Endodermal cell (in vitro differentiated cells): ENCODE results near the gene YKT6. TPM values are rescaled to one million over a fixed set of nuclear protein-coding genes. Genes with fewer than 3 reads are reported as not detected.

Experiments used
- DNase-seq: peaks from one replicate; pipeline ENCODE4 v3.0.0-alpha.2; 2017
- H3K27ac ChIP-seq: 2 replicates; pipeline ENCODE4 v1.5.1; 2013; ENCODE audit warnings: mild to moderate bottlenecking, low read depth, low read length, moderate library complexity
- H3K27me3 ChIP-seq: 2 replicates; pipeline ENCODE4 v1.6.1; 2013; ENCODE audit warnings: mild to moderate bottlenecking, low read length, moderate library complexity; ENCODE audit not compliant: insufficient read depth, control insufficient read depth, poor library complexity, severe bottlenecking
- H3K36me3 ChIP-seq: 2 replicates; pipeline ENCODE4 v1.7.0; 2013; ENCODE audit warnings: mild to moderate bottlenecking, low read length, moderate library complexity; ENCODE audit not compliant: control insufficient read depth, insufficient read depth
- H3K4me1 ChIP-seq: one replicate; pipeline ENCODE4 v1.7.0; 2013; ENCODE audit warnings: low read length; ENCODE audit not compliant: control insufficient read depth, insufficient read depth
- H3K4me3 ChIP-seq: 2 replicates; pipeline ENCODE4 v1.5.1; 2013; ENCODE audit warnings: mild to moderate bottlenecking, low read length, moderate library complexity
- H3K9ac ChIP-seq: 2 replicates; pipeline ENCODE4 v1.6.1; 2013; ENCODE audit warnings: mild to moderate bottlenecking, low read length, moderate library complexity; ENCODE audit not compliant: poor library complexity, severe bottlenecking; ENCODE audit errors: extremely low read depth
- H3K9me3 ChIP-seq: 2 replicates; pipeline ENCODE4 v1.6.1; 2013; ENCODE audit warnings: mild to moderate bottlenecking, low read length, moderate library complexity; ENCODE audit not compliant: control insufficient read depth
- H3K27ac Mint-ChIP-seq: 2 replicates; pipeline ENCODE4 v1.8.0; 2020; ENCODE audit warnings: mixed read lengths
- H3K27me3 Mint-ChIP-seq: 2 replicates; pipeline ENCODE4 v1.8.0; 2021; ENCODE audit warnings: mild to moderate bottlenecking, mixed read lengths; ENCODE audit not compliant: insufficient read depth
- H3K36me3 Mint-ChIP-seq: 2 replicates; pipeline ENCODE4 v1.8.0; 2020; ENCODE audit warnings: low read depth, mixed read lengths
- H3K4me1 Mint-ChIP-seq: 2 replicates; pipeline ENCODE4 v1.8.0; 2020; ENCODE audit warnings: mixed read lengths
- H3K4me3 Mint-ChIP-seq: 2 replicates; pipeline ENCODE4 v1.8.0; 2020; ENCODE audit warnings: mild to moderate bottlenecking, moderate library complexity, mixed read lengths
- H3K9me3 Mint-ChIP-seq: 2 replicates; pipeline ENCODE4 v1.8.0; 2020; ENCODE audit warnings: mild to moderate bottlenecking, mixed read lengths
- CTCF ChIP-seq: fragments of 200-600 bp; sonication (generic); conservative IDR thresholded peaks from 2 replicates; pipeline ENCODE4 v1.5.0; 2021; ENCODE audit warnings: antibody characterized with exemption, mild to moderate bottlenecking
- WGBS, 2 experiments: methylation state at CpG; one replicate each; pipeline versions ENCODE4 v1.1.5 to v1.1.7; 2013; ENCODE audit warnings: missing lambda C conversion rate in 2 of 2, mixed read lengths in 1 of 2; ENCODE audit not compliant: insufficient coverage in 1 of 2, insufficient read length in 1 of 2; 5-methylcytosine and 5-hydroxymethylcytosine counted together
- total RNA-seq, 2 donors: library from RNA; stranded (reverse); fragmentation: NEBNext Ultra II Directional in 1 of 2; extraction: Animal tissue kit (Norgen Biotek cat#: 25700) in 1 of 2; gene quantifications; 2 replicates in 1 of 2; 3 replicates in 1 of 2; pipeline ENCODE4 v1.2.1, GENCODE V29; 2021

Gene YKT6
- total RNA-seq, 2 donors from 2014 or later, result 96.2 to 101 TPM

DNA sequence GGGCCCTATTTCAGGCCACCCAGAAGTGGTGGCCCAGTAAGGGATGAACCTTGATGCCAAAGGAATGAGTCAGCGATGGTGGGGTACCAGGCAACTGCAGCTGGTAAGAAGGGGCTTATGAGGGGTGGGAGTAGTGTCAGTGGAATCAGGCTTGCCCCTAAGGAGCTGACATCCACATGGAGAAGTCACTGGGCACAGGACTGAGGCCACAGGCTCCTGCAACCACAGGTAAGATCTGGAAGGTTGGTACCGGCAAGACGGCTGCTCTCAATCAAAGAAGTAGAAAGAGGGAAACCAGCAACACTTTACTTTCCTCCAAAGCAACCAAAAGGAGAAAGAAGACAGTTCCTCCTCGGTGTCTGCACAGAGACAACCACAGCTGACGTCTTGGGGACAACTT is 14.0 kb upstream of the YKT6 start:
- Histone ChIP-seq H3K9ac (no peak overlapping the region), H3K36me3 (no peaks in the 10 kb centered on the region), H3K27ac (no peak overlapping the region), H3K27me3 (no peaks in the 10 kb centered on the region), H3K4me3 (no peak overlapping the region), H3K9me3 (peaks cover 7% of the 10 kb centered on the region), H3K4me1 (peaks cover 2% of the 10 kb centered on the region)
- WGBS, 2 experiments, result 83 to 88% methylated on average over 2 to 5 of the region's 5 CpGs
- TF ChIP-seq CTCF, result no peak
- peaks cover 7% of the 10 kb centered on the region for H3K4me1 Mint-ChIP-seq
- peaks cover 13% of the 10 kb centered on the region for H3K9me3 Mint-ChIP-seq
- H3K27ac Mint-ChIP-seq, result no peak overlapping the region
- no peak for DNase-seq
- H3K4me3 Mint-ChIP-seq, result no peak overlapping the region
- no peaks in the 10 kb centered on the region for H3K36me3 Mint-ChIP-seq
- peaks cover 16% of the 10 kb centered on the region for H3K27me3 Mint-ChIP-seq

DNA sequence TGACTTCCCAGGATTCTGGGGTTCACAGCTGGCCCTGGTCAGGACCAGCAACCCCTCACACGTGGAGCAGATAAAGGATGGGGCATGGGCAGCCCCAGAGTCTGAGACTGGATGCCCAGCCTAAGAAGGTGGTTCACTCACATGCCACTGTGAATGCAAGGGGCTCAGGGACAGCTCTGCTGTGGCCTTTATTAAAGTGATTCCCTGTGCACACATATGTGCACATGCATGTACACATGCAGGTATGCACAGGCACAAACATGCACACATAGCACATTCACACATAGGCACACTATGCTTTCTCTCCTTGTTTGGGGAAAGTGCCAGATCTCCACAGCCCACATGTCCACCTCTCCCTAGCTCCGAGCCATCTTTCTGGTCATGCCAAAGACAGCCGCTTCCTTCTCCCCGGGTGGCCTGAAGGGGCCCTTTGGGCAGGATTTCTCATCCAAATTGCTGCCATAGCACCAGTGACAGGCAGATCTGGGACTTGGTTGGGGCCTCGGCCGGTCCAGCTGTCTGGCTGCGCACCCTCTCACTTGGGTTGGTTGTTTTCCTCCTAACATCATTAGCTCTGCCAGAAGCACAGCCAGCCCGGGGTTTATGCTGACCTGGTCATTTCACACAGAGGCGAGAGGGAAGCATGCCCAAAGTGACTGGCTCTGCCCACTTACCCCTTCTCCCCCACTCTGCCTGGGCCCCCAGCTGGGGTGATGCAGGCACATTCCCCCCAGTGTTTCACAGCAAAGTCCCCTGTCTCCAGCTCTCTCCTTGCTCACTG is 13.0 kb upstream of the YKT6 start:
- TF ChIP-seq CTCF, result no peak
- 91 to 97% methylated on average over 5 to 9 of the region's 9 CpGs for WGBS, 2 experiments
- Mint-ChIP-seq H3K4me3 (no peak overlapping the region), H3K27ac (no peak overlapping the region), H3K36me3 (no peaks in the 10 kb centered on the region), H3K9me3 (peaks cover 5% of the 10 kb centered on the region), H3K4me1 (peaks cover 10% of the 10 kb centered on the region), H3K27me3 (peaks cover 7% of the 10 kb centered on the region)
- Histone ChIP-seq H3K36me3 (no peaks in the 10 kb centered on the region), H3K9ac (no peak overlapping the region), H3K4me1 (peaks cover 2% of the 10 kb centered on the region), H3K9me3 (peaks cover 3% of the 10 kb centered on the region), H3K4me3 (no peak overlapping the region), H3K27me3 (no peaks in the 10 kb centered on the region), H3K27ac (no peak overlapping the region)
- DNase-seq, result peak; percentile 44

GRCh38 chr7:44188480-44189225 is 12.1 kb upstream of the YKT6 start:
- Mint-ChIP-seq H3K4me3 (no peak overlapping the region), H3K27me3 (no peaks in the 10 kb centered on the region), H3K9me3 (no peaks in the 10 kb centered on the region), H3K36me3 (no peaks in the 10 kb centered on the region), H3K27ac (peak overlapping the region; percentile 40), H3K4me1 (peaks cover 10% of the 10 kb centered on the region)
- Histone ChIP-seq H3K4me1 (peaks cover 2% of the 10 kb centered on the region), H3K4me3 (no peak overlapping the region), H3K27ac (no peak overlapping the region), H3K36me3 (no peaks in the 10 kb centered on the region), H3K9ac (no peak overlapping the region), H3K9me3 (no peaks in the 10 kb centered on the region), H3K27me3 (no peaks in the 10 kb centered on the region)
- no peak for DNase-seq
- TF ChIP-seq CTCF, result no peak
- WGBS, 2 experiments, result 94 to 96% methylated on average over 10 to 16 of the region's 16 CpGs
